Esophagus squamous epithelium (tissue), 5 donors: Measurements from ENCODE around the gene IL36A. TPM values are rescaled to one million over a fixed set of nuclear protein-coding genes. Genes with fewer than 3 reads are reported as not detected.

Experiments used
- DNase-seq: peaks from one replicate; lab custom pipeline; 2025; lab: John Stamatoyannopoulos, UW
- H3K27ac ChIP-seq, 4 donors: fragments of 200-600 bp; sonication (generic); one replicate each; pipeline ENCODE4 v1.5.1; 2016 to 2019; ENCODE audit warnings: mild to moderate bottlenecking in 1 of 4
- H3K27me3 ChIP-seq, 4 donors: fragments of 200-600 bp; sonication (generic); 1 replicate in 3 of 4; 2 replicates in 1 of 4; pipeline versions ENCODE4 v1.5.1 to v1.6.0; 2017 to 2021; ENCODE audit warnings: antibody characterized with exemption in 1 of 4
- H3K36me3 ChIP-seq, 3 donors: fragments of 200-600 bp; sonication (generic); one replicate each; pipeline ENCODE4 v1.5.1; 2016 to 2019
- H3K4me1 ChIP-seq, 3 donors: fragments of 200-600 bp; sonication (generic); one replicate each; pipeline ENCODE4 v1.5.1; 2017 to 2019
- H3K4me3 ChIP-seq, 4 donors: fragments of 200-600 bp; sonication (generic); 1 replicate in 3 of 4; 2 replicates in 1 of 4; pipeline ENCODE4 v1.5.1; 2016 to 2019; ENCODE audit warnings: mild to moderate bottlenecking in 2 of 4, moderate library complexity in 1 of 4
- H3K9me3 ChIP-seq, 3 donors: fragments of 200-600 bp; sonication (generic); one replicate each; pipeline ENCODE4 v1.5.1; 2016 to 2019
- CTCF ChIP-seq, 6 experiments: fragments of 450-650 bp in 4 of 6; fragments of 200-600 bp in 2 of 6; sonication (generic) in 2 of 6; IDR thresholded peaks; one replicate each; pipeline ENCODE4 v1.5.1; 2016 to 2019; ENCODE audit warnings: antibody characterized with exemption in 6 of 6, mild to moderate bottlenecking in 4 of 6, moderate library complexity in 4 of 6
- POLR2A ChIP-seq, 4 donors: fragments of 450-650 bp; IDR thresholded peaks; one replicate each; pipeline ENCODE4 v1.6.1; 2017; ENCODE audit warnings: antibody characterized with exemption in 4 of 4, mild to moderate bottlenecking in 4 of 4, moderate library complexity in 3 of 4
- WGBS, 2 donors: methylation state at CpG; one replicate each; pipeline ENCODE4 v1.1.5; 2018; 5-methylcytosine and 5-hydroxymethylcytosine counted together
- intact Hi-C: fragments of 100-400 bp; cut with DNase I; formaldehyde crosslinking; loops from one replicate; pipeline ENCODE4 v1.15.0; 2022
- total RNA-seq, 4 donors: library from RNA; depleted of rRNA; stranded (reverse); fragments of >200 nt; gene quantifications; one replicate each; pipeline ENCODE4 v1.1.0, GENCODE V29; 2016
- donor health status: DM: yes; HTN: yes; CAD: no.

Gene IL36A
- total RNA-seq, 4 donors from 2014 or later: 54.9 to 254 (median 207) TPM

- no peaks in the 10 kb centered on the region for H3K36me3 ChIP-seq
- H3K4me3 ChIP-seq: no peak overlapping the region
- 7 to 48% methylated on average over 2 of the region's 2 CpGs for WGBS, 2 donors
- H3K27ac ChIP-seq: no peak overlapping the region
- H3K27me3 ChIP-seq: peaks cover 0 to 37% (median 0%) of the 10 kb centered on the region in 4 donors
- intact Hi-C loops: no loop called here
- no peaks in the 10 kb centered on the region for H3K4me1 ChIP-seq
- TF ChIP-seq POLR2A (IDR thresholded peaks at IDR 0.05): no peak
- no peak for TF ChIP-seq CTCF (IDR thresholded peaks at IDR 0.05)
- H3K9me3 ChIP-seq: no peaks in the 10 kb centered on the region
- DNase-seq: no peak
These were observed 32.1 kb upstream of the IL36A start for GRCh38 chr2:112973156-112973555.

GRCh38 chr2:112977559-112978056, 27.7 kb upstream of the IL36A start, which contains the start of gene IL36G:
Gene IL36G (plus strand): TSS chr2:112978006. CDS start chr2:112978639, 633 bp downstream.
- WGBS, 2 donors: 22 to 36% methylated on average over 6 to 7 of the region's 7 CpGs

GRCh38 chr2:112979731-112980130, 25.5 kb upstream of the IL36A start:
- no peaks in the 10 kb centered on the region for H3K36me3 ChIP-seq
- no peaks in the 10 kb centered on the region for H3K9me3 ChIP-seq
- H3K4me1 ChIP-seq: no peaks in the 10 kb centered on the region
- H3K27me3 ChIP-seq: peaks cover 0 to 26% (median 0%) of the 10 kb centered on the region in 4 donors
- TF ChIP-seq POLR2A (IDR thresholded peaks at IDR 0.05) (no peak), CTCF (IDR thresholded peaks at IDR 0.05) (no peak)
- no peak overlapping the region for H3K4me3 ChIP-seq
- intact Hi-C loops: no loop called here
- no peak for DNase-seq
- 100% methylated on average over 1 of the region's 1 CpG for WGBS, 2 donors
- no peak overlapping the region for H3K27ac ChIP-seq

More at GRCh38 chr2:112977559-112978056, 27.7 kb upstream of the IL36A start, which contains the start of gene IL36G:
- H3K4me1 ChIP-seq: no peaks in the 10 kb centered on the region
- no peak within 1 kb of the TSS for H3K27ac ChIP-seq
- TF ChIP-seq CTCF (IDR thresholded peaks at IDR 0.05) (no peak), POLR2A (IDR thresholded peaks at IDR 0.05) (no peak)
- intact Hi-C loops: no loop called here
- H3K27me3 ChIP-seq: peaks cover 0 to 30% (median 0%) of the 10 kb centered on the region in 4 donors
- H3K36me3 ChIP-seq: no peaks in the 10 kb centered on the region
- H3K4me3 ChIP-seq: no peak within 1 kb of the TSS
- no peaks in the 10 kb centered on the region for H3K9me3 ChIP-seq
- no peak for DNase-seq

- no peak overlapping the region for H3K4me3 ChIP-seq
- TF ChIP-seq CTCF (IDR thresholded peaks at IDR 0.05): no peak
- no peak for TF ChIP-seq POLR2A (IDR thresholded peaks at IDR 0.05)
- intact Hi-C loops: no loop called here
- WGBS, 2 donors: 50 to 53% methylated on average over 1 of the region's 1 CpG
- no peak overlapping the region for H3K27ac ChIP-seq
- no peak for DNase-seq
- no peaks in the 10 kb centered on the region for H3K4me1 ChIP-seq
- H3K27me3 ChIP-seq: peaks cover 0 to 22% (median 0%) of the 10 kb centered on the region in 4 donors
- H3K36me3 ChIP-seq: no peaks in the 10 kb centered on the region
- no peaks in the 10 kb centered on the region for H3K9me3 ChIP-seq
These were observed 24.7 kb upstream of the IL36A start for GRCh38 chr2:112980537-112980936.

DNA sequence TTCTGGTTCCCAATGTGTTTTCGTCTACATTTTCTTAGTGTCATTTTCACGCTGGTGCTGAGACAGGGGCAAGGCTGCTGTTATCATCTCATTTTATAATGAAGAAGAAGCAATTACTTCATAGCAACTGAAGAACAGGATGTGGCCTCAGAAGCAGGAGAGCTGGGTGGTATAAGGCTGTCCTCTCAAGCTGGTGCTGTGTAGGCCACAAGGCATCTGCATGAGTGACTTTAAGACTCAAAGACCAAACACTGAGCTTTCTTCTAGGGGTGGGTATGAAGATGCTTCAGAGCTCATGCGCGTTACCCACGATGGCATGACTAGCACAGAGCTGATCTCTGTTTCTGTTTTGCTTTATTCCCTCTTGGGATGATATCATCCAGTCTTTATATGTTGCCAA, 20.2 kb upstream of the IL36A start:
- H3K27ac ChIP-seq: no peak overlapping the region
- 79 to 84% methylated on average over 5 of the region's 5 CpGs for WGBS, 2 donors
- no peaks in the 10 kb centered on the region for H3K27me3 ChIP-seq
- no peak for DNase-seq
- no peaks in the 10 kb centered on the region for H3K36me3 ChIP-seq
- H3K9me3 ChIP-seq: peaks cover 0 to 10% (median 0%) of the 10 kb centered on the region in 3 donors
- no peak overlapping the region for H3K4me3 ChIP-seq
- no peaks in the 10 kb centered on the region for H3K4me1 ChIP-seq
- intact Hi-C loops: no loop called here
- TF ChIP-seq CTCF (IDR thresholded peaks at IDR 0.05) (no peak), POLR2A (IDR thresholded peaks at IDR 0.05) (no peak)
